Measurements from ENCODE around the gene LLGL1.

Gene LLGL1

GRCh38 chr17:18224387-18225120, 881 bp upstream of the LLGL1 start:
- Histone ChIP-seq H3K27ac (peak overlapping the region; percentile 73), H3K36me3 (no peaks in the 10 kb centered on the region)
- DNase-seq, result peak; percentile 58

GRCh38 chr17:18225642-18226283, 328 bp downstream of the LLGL1 start:
- H3K27ac ChIP-seq, result peak overlapping the region; percentile 58; the same call in 1 of the 2 replicates
- H3K9me3 ChIP-seq (ENCODE audit: severe bottlenecking), result no peaks in the 10 kb centered on the region
- H3K4me3 ChIP-seq (ENCODE audit: low read depth, low read length), result peak overlapping the region; percentile 51
- no peak for TF ChIP-seq CTCF (IDR thresholded peaks at IDR 0.05; ENCODE audit: low read depth, low read length)
- DNase-seq, result no peak
- no peaks in the 10 kb centered on the region for H3K27me3 ChIP-seq (ENCODE audit: insufficient read depth, low read depth, severe bottlenecking)
- H3K36me3 ChIP-seq, result no peaks in the 10 kb centered on the region

More at GRCh38 chr17:18224387-18225120, 881 bp upstream of the LLGL1 start:
- H3K4me3 ChIP-seq (ENCODE audit: low read depth, low read length), result peak overlapping the region; percentile 36
- no peaks in the 10 kb centered on the region for H3K27me3 ChIP-seq (ENCODE audit: insufficient read depth, low read depth, severe bottlenecking)
- TF ChIP-seq CTCF (IDR thresholded peaks at IDR 0.05; ENCODE audit: low read depth, low read length), result no peak
- H3K9me3 ChIP-seq (ENCODE audit: severe bottlenecking), result no peaks in the 10 kb centered on the region

GRCh38 chr17:18226284-18226945, 980 bp downstream of the LLGL1 start:
- H3K36me3 ChIP-seq, result no peaks in the 10 kb centered on the region
- H3K27ac ChIP-seq, result 0 out of 2 replicates have a peak overlapping the region, but pooled peaks have one; percentile 58
- no peaks in the 10 kb centered on the region for H3K27me3 ChIP-seq (ENCODE audit: insufficient read depth, low read depth, severe bottlenecking)
- H3K4me3 ChIP-seq (ENCODE audit: low read depth, low read length), result peak overlapping the region; percentile 51
- no peak for TF ChIP-seq CTCF (IDR thresholded peaks at IDR 0.05; ENCODE audit: low read depth, low read length)
- no peaks in the 10 kb centered on the region for H3K9me3 ChIP-seq (ENCODE audit: severe bottlenecking)
- no peak for DNase-seq

GRCh38 chr17:18227635-18228034, 2.2 kb downstream of the LLGL1 start:
- TF ChIP-seq CTCF (IDR thresholded peaks at IDR 0.05; ENCODE audit: low read depth, low read length), result no peak
- DNase-seq, result no peak
- H3K27ac ChIP-seq, result no peak overlapping the region

GRCh38 chr17:18228176-18228682, 2.8 kb downstream of the LLGL1 start:
- DNase-seq, result no peak
- Histone ChIP-seq H3K9me3 (ENCODE audit: severe bottlenecking) (no peaks in the 10 kb centered on the region), H3K4me3 (ENCODE audit: low read depth, low read length) (no peak overlapping the region), H3K36me3 (peaks cover 10% of the 10 kb centered on the region), H3K27me3 (ENCODE audit: insufficient read depth, low read depth, severe bottlenecking) (no peaks in the 10 kb centered on the region), H3K27ac (no peak overlapping the region)
- no peak for TF ChIP-seq CTCF (IDR thresholded peaks at IDR 0.05; ENCODE audit: low read depth, low read length)

More at GRCh38 chr17:18227635-18228034, 2.2 kb downstream of the LLGL1 start:
- H3K9me3 ChIP-seq (ENCODE audit: severe bottlenecking), result no peaks in the 10 kb centered on the region
- peaks cover 9% of the 10 kb centered on the region for H3K36me3 ChIP-seq
- no peaks in the 10 kb centered on the region for H3K27me3 ChIP-seq (ENCODE audit: insufficient read depth, low read depth, severe bottlenecking)
- H3K4me3 ChIP-seq (ENCODE audit: low read depth, low read length), result no peak overlapping the region
